Hindlimb muscle (tissue), 1 donor: Measurements from ENCODE around the gene IL7R. TPM values are rescaled to one million over a fixed set of nuclear protein-coding genes. Genes with fewer than 3 reads are reported as not detected.
"Not testable (repeated sequence)": the region's sequence is repeated elsewhere in the genome, so short reads cannot be mapped to it uniquely, and the experiment has no call there.

Source experiments
- DNase-seq: peaks from one replicate; pipeline ENCODE4 v3.0.0-alpha.2; 2013
- polyA plus RNA-seq: library from polyadenylated mRNA; unstranded; fragments of 120-200 nt; gene quantifications from one replicate; pipeline ENCODE4 v1.2.1, GENCODE V29; 2013; ENCODE audit not compliant: insufficient read length

Gene IL7R
- polyA plus RNA-seq, 1 donor: 2.0 TPM

- DNase-seq: no peak
Observed at GRCh38 chr5:35842856-35843255, 13.8 kb upstream of the IL7R start.

GRCh38 chr5:35845508-35845907, 11.2 kb upstream of the IL7R start:
- not testable (repeated sequence) for DNase-seq

- no peak for DNase-seq
Observed at GRCh38 chr5:35847491-35847890, 9.2 kb upstream of the IL7R start.

GRCh38 chr5:35847961-35848360, 8.7 kb upstream of the IL7R start:
- no peak for DNase-seq

GRCh38 chr5:35849860-35850259, 6.8 kb upstream of the IL7R start:
- DNase-seq: no peak

GRCh38 chr5:35850967-35851680, 5.6 kb upstream of the IL7R start:
- no peak for DNase-seq

- DNase-seq: no peak
Observed at GRCh38 chr5:35852084-35852734, 4.5 kb upstream of the IL7R start.

- DNase-seq: no peak
Observed at GRCh38 chr5:35852773-35853172, 3.9 kb upstream of the IL7R start.

GRCh38 chr5:35853631-35854030, 3.1 kb upstream of the IL7R start:
- no peak for DNase-seq

- DNase-seq: no peak
Observed at GRCh38 chr5:35854248-35854647, 2.4 kb upstream of the IL7R start.

- no peak for DNase-seq
Observed at GRCh38 chr5:35855187-35855586, 1.5 kb upstream of the IL7R start.

- DNase-seq: not testable (repeated sequence)
Observed at GRCh38 chr5:35856186-35856764, 416 bp upstream of the IL7R start.

GRCh38 chr5:35857606-35858205, 1.0 kb downstream of the IL7R start:
- DNase-seq: no peak

- no peak for DNase-seq
Observed at GRCh38 chr5:35859101-35859661, 2.5 kb downstream of the IL7R start.

- DNase-seq: no peak
Observed at GRCh38 chr5:35860686-35861085, 4.0 kb downstream of the IL7R start.

- no peak for DNase-seq
Observed at GRCh38 chr5:35861718-35862117, 5.0 kb downstream of the IL7R start.

GRCh38 chr5:35862126-35862525, 5.4 kb downstream of the IL7R start:
- no peak for DNase-seq

- no peak for DNase-seq
Observed at GRCh38 chr5:35863159-35863558, 6.5 kb downstream of the IL7R start.

- no peak for DNase-seq
Observed at GRCh38 chr5:35867998-35868397, 11.3 kb downstream of the IL7R start.

- DNase-seq: no peak
Observed at GRCh38 chr5:35869685-35870277, 13.1 kb downstream of the IL7R start.

GRCh38 chr5:35870605-35871004, 13.9 kb downstream of the IL7R start:
- no peak for DNase-seq

- no peak for DNase-seq
Observed at GRCh38 chr5:35876454-35876853, 19.8 kb downstream of the IL7R start.

GRCh38 chr5:35876922-35877321, 20.2 kb downstream of the IL7R start:
- DNase-seq: no peak
